Stimulated activated CD4-positive, alpha-beta T cell treated with anti-CD3 and anti-CD28 coated beads, TNF-alpha, amount 100 ng/mL, for 48 hours (primary cell): Measurements from ENCODE around the gene TPK1.
"Not testable (repeated sequence)": the region's sequence is repeated elsewhere in the genome, so short reads cannot be mapped to it uniquely, and the experiment has no call there.

Experiments used
- DNase-seq, 3 donors: peaks; one replicate each; pipeline ENCODE4 v3.0.0-alpha.2; 2020; ENCODE audit warnings: low read depth in 3 of 3

Gene TPK1

GRCh38 chr7:144777005-144777839, 58.6 kb downstream of the TPK1 start:
- DNase-seq: no peak

DNA sequence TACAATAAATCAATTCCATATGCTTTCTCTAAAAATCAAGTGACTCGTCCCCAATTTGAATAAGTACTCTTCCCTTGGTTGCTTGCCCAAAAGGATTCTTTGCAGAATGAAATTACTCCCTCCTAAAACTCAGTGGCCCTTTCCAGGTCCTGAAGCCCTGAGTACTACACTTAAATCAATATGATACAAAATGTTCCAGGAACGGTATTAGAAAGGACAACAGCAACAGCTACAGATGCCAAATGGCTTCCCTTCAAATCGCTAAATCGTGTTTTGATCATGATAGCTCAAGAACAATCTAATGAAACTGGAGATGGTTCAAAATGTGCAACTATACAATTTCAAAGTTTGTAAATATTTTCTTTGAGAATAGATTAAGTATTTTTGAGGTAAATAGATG, 59.4 kb downstream of the TPK1 start:
- DNase-seq: no peak

- no peak for DNase-seq
Observed at GRCh38 chr7:144775749-144776148, 60.1 kb downstream of the TPK1 start.

GRCh38 chr7:144771927-144772326, 63.9 kb downstream of the TPK1 start:
- DNase-seq: no peak

GRCh38 chr7:144771174-144771573, 64.7 kb downstream of the TPK1 start:
- no peak for DNase-seq

DNA sequence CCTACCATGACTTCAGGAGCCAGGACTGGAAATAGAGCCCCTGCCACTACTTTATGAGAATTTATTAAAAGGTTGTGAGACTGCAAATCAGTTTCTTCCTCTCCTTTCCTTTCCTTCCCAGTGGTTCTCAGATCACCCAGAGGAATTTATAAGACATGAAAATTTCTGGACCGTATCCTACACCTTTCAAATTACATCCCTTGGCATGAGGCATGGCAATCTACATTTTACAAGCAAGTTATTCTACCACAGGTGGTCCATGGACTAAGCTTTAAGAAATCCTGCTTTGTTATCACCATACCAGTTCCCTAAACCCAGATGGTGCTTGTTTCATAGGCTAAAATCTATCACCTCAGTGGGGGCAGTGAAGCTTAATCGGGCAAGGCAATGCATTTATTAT, 66.5 kb downstream of the TPK1 start:
- DNase-seq: no peak

DNA sequence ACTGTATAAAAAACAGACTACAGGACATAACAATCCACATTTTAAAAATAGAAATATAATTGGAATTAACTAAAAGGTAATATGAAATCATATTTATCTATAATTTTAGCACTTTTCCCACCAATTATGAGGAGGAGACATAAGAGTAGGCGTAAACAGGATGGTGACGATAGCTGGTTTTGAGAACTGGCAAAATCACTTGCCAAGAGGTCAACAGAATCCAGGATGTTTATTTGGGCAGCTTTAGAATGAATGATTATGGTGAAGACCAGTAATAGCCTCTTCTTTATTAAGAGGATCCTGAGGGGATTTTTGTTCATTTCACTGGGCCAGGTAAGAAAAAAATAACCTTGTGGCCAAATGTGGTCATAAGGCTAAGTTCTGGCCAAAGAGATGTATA, 67.2 kb downstream of the TPK1 start:
- DNase-seq: no peak

DNA sequence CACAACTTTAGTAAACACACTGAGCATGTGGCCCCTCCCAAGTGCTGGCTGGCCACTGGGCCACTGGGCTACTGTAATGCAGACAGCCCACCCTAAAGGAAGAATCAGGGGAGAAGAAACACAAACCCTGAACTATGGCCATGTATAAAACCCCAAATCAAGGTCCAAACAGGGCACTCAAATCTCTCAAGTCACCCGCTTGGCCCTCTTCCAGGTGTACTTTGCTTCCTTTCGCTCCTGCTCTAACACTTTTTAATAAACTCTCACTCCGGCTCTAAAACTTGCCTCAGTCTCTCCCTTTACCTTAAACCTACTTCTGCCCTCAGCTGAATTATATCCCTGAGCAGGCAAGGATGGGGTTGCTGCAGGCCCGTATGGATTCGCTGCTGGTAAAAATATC, 72.6 kb downstream of the TPK1 start:
- DNase-seq: no peak

GRCh38 chr7:144762853-144763252, 73.0 kb downstream of the TPK1 start:
- DNase-seq: no peak

DNA sequence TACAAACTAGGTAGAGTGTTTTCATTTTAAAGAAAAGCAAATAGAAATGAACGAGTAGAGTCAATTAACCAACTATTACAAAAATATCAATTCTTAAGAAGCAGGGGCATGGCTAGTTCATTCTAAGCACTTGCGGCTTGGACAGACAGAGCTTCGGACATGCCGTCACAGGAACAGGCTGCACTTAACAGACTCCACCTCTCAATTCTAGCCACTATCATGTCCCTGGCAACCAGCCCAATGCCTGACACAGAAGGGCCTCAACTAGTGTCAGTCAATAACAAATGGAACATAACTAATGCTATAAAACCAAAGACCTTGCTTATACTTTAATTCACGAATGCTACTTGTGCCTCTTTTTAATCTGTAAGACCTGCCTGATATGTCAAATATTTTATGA, 74.4 kb downstream of the TPK1 start:
- DNase-seq: no peak

DNA sequence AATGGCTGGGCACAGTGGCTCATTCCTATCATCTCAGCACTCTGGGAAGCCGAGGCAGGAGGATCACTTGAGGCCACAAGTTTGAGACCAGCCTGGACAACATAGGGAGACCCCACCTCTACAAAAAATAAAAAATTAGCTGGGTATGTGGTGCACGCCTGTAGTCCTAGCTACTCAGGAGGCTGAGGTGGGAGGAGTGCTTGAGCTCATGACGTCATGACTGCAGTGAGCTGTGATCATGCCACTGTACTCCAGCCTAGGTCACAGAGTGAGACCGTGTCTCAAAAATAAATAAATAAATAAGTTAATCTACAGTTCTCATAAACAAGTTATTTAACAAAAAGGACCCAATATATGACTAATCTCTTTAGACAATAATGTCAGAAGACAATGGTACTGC, 76.2 kb downstream of the TPK1 start:
- no peak for DNase-seq

DNA sequence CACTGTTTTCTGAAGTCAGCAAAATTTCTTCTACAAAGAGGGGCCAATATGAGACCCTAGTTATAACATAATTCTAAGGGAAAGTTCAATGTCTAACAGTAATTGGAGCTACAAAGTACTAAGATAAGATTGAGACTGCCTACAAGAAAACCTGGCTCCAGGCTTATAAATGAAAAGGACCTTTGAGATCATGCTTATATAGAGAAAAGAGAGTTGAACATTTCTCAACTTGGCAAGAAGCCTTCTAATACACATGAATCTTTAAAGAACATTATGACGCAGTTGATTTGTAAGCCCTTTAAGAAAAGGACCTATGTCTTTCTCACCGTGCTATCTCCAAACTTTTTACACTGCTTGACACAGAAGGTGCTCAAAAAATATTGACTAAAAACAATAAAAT, 87.9 kb downstream of the TPK1 start:
- DNase-seq: no peak

GRCh38 chr7:144738708-144739314, 97.0 kb downstream of the TPK1 start:
- no peak for DNase-seq

GRCh38 chr7:144738146-144738545, 97.7 kb downstream of the TPK1 start:
- DNase-seq: no peak

DNA sequence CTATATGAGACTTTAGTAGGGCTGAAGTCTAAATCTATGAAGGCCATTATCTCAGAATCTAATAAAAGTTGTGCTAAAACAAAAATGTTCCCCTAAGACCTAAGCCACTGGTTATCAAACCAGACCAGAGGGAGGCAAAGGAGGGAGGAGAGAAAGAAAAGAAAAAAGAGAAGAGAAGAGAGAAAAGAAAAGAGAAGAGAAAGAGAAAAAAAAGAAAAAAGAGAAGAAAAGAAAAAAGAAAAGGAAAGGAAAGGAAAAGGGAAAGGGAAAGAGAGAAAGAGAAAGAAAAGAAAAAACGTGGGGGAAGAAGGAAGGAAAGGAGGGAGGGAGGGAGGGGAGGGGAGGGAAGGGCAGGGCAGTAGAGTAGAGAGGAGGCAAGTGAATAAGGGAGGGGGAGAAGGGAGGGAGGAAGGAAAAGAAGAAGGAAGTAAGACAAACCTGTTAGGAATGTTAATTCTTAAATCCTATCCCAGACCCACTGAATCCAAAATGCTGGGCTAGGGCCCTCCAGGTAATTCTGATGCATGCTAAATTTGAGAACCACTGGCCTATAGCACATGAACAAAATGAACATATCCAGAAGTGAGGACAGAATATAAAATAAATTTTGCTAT, 98.9 kb downstream of the TPK1 start:
- DNase-seq: no peak

GRCh38 chr7:144735505-144736276, 100.2 kb downstream of the TPK1 start:
- DNase-seq: no peak

DNA sequence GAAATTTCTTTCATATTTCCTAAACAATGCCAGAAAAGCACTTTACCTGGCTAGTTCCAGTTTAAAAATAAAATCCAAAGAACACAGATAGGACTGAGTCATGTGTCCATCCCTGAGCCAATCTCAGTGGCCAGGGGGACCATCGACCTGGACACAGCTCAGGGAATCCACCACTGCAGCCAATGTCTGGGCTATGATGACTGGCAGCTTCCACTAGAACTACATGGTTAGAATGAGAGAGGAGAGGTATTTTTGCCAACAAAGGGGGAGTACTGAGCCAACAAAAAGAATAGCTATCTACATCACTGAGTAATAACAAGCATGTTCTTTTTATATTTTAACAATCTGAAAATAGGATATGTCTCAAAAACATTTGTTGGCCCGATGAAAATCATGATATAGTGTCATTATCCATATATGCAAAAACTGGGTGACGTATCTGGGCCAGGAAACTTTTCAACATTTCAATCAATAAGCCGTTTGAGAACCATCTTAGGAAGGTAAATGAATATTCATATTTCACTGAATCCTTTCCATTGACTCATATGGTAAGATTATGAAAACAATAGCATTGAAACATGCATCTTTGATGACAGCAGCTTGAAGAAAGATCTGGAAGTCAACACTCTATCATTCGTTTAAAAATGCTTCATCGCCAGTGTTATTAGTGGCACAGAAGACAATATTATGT, 104.0 kb downstream of the TPK1 start:
- DNase-seq: no peak

- no peak for DNase-seq
Observed at GRCh38 chr7:144730224-144730623, 105.6 kb downstream of the TPK1 start.

DNA sequence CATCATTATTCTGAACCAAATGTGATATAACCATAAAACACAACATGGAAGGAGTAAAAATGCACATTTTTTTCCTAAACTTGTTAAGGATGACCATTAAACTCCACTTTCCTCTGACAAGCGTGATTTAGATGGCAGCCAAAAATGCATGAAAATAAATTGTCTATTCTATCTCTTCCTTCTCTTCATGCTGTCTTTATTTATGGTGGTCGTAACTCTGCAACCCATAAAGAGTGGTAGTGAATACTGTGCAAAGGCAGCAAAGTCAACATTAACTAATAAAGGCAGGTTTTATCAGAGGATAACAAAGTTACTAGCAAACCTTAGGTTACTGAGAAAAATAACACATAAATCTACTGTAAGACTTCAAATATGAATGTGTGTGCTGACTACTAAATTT, 106.6 kb downstream of the TPK1 start:
- no peak for DNase-seq

DNA sequence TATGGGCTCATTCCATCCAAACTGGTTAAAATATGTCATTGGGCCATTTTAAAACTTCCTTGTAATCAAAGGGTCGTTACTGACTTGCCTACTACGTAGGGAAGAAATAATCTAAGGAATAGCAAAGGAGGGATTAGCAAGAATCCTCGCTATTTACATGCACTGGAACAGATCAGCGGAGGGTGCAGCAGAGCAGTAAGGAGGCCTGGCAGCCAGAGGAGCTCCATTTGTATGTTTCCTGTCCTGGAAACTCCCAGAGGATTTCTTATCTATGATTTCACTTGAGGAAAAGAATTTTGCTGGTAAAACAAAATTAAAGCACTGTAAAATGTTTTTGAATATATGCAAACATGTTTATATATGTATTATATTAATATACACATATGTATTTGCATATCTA, 107.3 kb downstream of the TPK1 start:
- no peak for DNase-seq

GRCh38 chr7:144726840-144727239, 109.0 kb downstream of the TPK1 start:
- not testable (repeated sequence) for DNase-seq

- no peak for DNase-seq
Observed at GRCh38 chr7:144725070-144725469, 110.8 kb downstream of the TPK1 start.
